Measurements from ENCODE around the gene RNF13.
A peak's percentile ranks its signal among the peaks of the same experiment; 100 is the strongest.
"Not testable (repeated sequence)": the region's sequence is repeated elsewhere in the genome, so short reads cannot be mapped to it uniquely, and the experiment has no call there.

The RNF13 gene

GRCh38 chr3:149816311-149816710 lies 3.3 kb downstream of the RNF13 start:
- H3K4me1 ChIP-seq, result peaks cover 0 to 53% (median 15%) of the 10 kb centered on the region in 4 donors
- H3K9me3 ChIP-seq, result no peaks in the 10 kb centered on the region
- TF ChIP-seq CTCF (IDR thresholded peaks at IDR 0.05), result no peak
- intact Hi-C loops (cut with DNase I; ENCODE audit: low total_unique reads), result no loop called here
- no peaks in the 10 kb centered on the region for H3K36me3 ChIP-seq
- H3K27ac ChIP-seq, result peak overlapping the region in 1 of 2 donors; percentile 7
- no peak for DNase-seq
- no peaks in the 10 kb centered on the region for H3K27me3 ChIP-seq
- no peak overlapping the region for H3K4me3 ChIP-seq

- Histone ChIP-seq H3K36me3 (no peaks in the 10 kb centered on the region), H3K4me1 (peaks cover 0 to 51% (median 15%) of the 10 kb centered on the region in 4 donors), H3K9me3 (no peaks in the 10 kb centered on the region), H3K27ac (no peak overlapping the region), H3K27me3 (no peaks in the 10 kb centered on the region), H3K4me3 (no peak overlapping the region)
- TF ChIP-seq CTCF (IDR thresholded peaks at IDR 0.05), result no peak
- no peak for DNase-seq
- intact Hi-C loops (cut with DNase I; ENCODE audit: low total_unique reads), result no loop called here
These were observed 4.0 kb downstream of the RNF13 start for GRCh38 chr3:149816986-149817385.

DNA sequence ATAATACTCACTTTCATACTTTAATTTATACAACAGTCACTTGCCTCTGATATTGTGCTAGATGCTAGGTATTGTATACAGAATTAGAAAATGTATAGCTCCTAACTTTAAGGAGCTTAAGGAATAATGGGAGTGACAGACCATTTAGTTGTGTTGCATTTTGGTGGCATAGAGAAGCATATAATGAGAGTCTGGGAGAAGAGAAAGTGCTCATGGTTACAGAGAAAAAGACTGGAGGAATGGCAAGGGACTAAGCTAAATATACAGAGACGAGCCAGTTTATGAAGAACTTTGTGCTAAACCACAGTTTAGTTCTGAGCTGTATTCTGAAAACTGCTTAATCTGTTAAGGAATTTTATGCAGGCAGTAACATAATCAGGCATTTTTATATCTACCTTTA lies 6.4 kb downstream of the RNF13 start:
- H3K9me3 ChIP-seq, result no peaks in the 10 kb centered on the region
- DNase-seq, result no peak
- peaks cover 0 to 41% (median 13%) of the 10 kb centered on the region in 4 donors for H3K4me1 ChIP-seq
- H3K27ac ChIP-seq, result no peak overlapping the region
- intact Hi-C loops (cut with DNase I; ENCODE audit: low total_unique reads), result no loop called here
- no peaks in the 10 kb centered on the region for H3K27me3 ChIP-seq
- no peak overlapping the region for H3K4me3 ChIP-seq
- no peak for TF ChIP-seq CTCF (IDR thresholded peaks at IDR 0.05)
- H3K36me3 ChIP-seq, result no peaks in the 10 kb centered on the region

DNA sequence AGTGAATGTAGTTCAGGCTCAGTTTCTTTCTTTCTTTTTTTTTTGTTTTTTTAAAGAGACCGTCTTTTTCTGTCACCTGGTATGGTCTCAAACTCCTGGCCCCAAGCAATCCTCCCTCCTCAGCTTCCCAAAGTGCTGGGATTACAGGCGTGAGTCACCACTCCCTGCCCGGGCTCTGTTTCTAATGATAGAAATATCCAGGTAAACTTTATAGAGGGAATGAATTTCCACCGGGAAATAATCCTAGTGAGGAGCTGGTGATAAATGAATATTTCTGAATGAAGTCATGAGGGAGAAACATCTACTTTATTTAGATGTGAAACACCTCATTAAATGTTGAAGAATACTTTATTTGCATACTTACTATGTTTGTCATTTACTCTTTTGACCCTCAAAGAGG lies 7.2 kb downstream of the RNF13 start:
- no peaks in the 10 kb centered on the region for H3K9me3 ChIP-seq
- no peaks in the 10 kb centered on the region for H3K27me3 ChIP-seq
- TF ChIP-seq CTCF (IDR thresholded peaks at IDR 0.05), result no peak
- intact Hi-C loops (cut with DNase I; ENCODE audit: low total_unique reads), result no loop called here
- DNase-seq, result no peak
- H3K4me3 ChIP-seq, result no peak overlapping the region
- H3K4me1 ChIP-seq, result peaks cover 0 to 34% (median 9%) of the 10 kb centered on the region in 4 donors
- H3K36me3 ChIP-seq, result no peaks in the 10 kb centered on the region
- no peak overlapping the region for H3K27ac ChIP-seq

- Histone ChIP-seq H3K4me3 (no peak overlapping the region), H3K4me1 (peaks cover 0 to 24% (median 8%) of the 10 kb centered on the region in 4 donors), H3K36me3 (no peaks in the 10 kb centered on the region), H3K9me3 (peaks cover 0 to 6% (median 0%) of the 10 kb centered on the region in 3 donors), H3K27me3 (no peaks in the 10 kb centered on the region), H3K27ac (no peak overlapping the region)
- intact Hi-C loops (cut with DNase I; ENCODE audit: low total_unique reads), result no loop called here
- no peak for TF ChIP-seq CTCF (IDR thresholded peaks at IDR 0.05)
- DNase-seq, result no peak
These were observed 13.6 kb downstream of the RNF13 start for GRCh38 chr3:149826636-149827035.

DNA sequence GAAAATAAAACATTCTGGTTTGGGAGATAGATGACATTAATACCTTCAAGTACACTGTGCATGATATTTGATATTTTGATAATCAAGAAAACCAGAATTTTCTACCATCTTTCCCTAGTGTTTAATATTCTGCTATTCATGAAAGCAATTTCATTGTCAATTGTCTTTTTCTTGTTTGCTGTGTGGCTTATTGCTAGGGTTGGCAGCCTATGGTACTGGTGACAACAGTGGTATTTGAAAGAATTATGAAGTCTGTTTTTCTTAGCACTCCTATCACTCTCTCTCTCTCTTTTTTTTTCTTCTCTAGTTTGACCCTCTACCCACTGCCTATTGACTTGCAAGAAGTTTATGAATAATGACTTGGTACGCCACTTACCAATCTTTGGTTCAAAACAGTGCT lies 15.4 kb downstream of the RNF13 start:
- no peak for DNase-seq
- intact Hi-C loops (cut with DNase I; ENCODE audit: low total_unique reads), result no loop called here
- Histone ChIP-seq H3K27me3 (no peaks in the 10 kb centered on the region), H3K27ac (no peak overlapping the region), H3K36me3 (no peaks in the 10 kb centered on the region), H3K4me3 (no peak overlapping the region), H3K9me3 (peaks cover 0 to 13% (median 0%) of the 10 kb centered on the region in 3 donors), H3K4me1 (peaks cover 0 to 24% (median 8%) of the 10 kb centered on the region in 4 donors)
- TF ChIP-seq CTCF (IDR thresholded peaks at IDR 0.05), result no peak

- H3K36me3 ChIP-seq; DNase-seq; H3K27ac ChIP-seq; H3K4me3 ChIP-seq; intact Hi-C loops (cut with DNase I; ENCODE audit: low total_unique reads); H3K27me3 ChIP-seq: not testable (repeated sequence)
- H3K9me3 ChIP-seq, result peaks cover 0 to 20% (median 0%) of the 10 kb centered on the region in 3 donors
- peaks cover 0 to 24% (median 8%) of the 10 kb centered on the region in 4 donors for H3K4me1 ChIP-seq
These were observed 16.6 kb downstream of the RNF13 start for GRCh38 chr3:149829631-149830030.

All from tibial artery (tissue), 4 donors.